Astrocyte (in vitro differentiated cells and primary cell): ENCODE data around the gene ASCL2. TPM values are rescaled to one million over a fixed set of nuclear protein-coding genes. Genes with fewer than 3 reads are reported as not detected.
A peak's percentile ranks its signal among the peaks of the same experiment; 100 is the strongest.

Experiments used
- DNase-seq: peaks from one replicate; pipeline ENCODE4 v3.0.0-alpha.2; 2010; ENCODE audit warnings: low read depth
- FAIRE-seq: peaks from 2 replicates; lab custom pipeline; 2011; peaks lifted over from hg19 to GRCh38; lab: Jason Lieb, UNC
- H2AFZ ChIP-seq: 2 replicates; pipeline ENCODE4 v1.6.0; 2012; ENCODE audit warnings: low read depth, low read length, inconsistent platforms
- H3K27ac ChIP-seq: 2 replicates; pipeline ENCODE4 v1.5.1; 2011; ENCODE audit warnings: low read depth, low read length, inconsistent platforms
- H3K27me3 ChIP-seq: 2 replicates; pipeline ENCODE4 v1.6.0; 2011; ENCODE audit warnings: low read length, inconsistent platforms; ENCODE audit not compliant: insufficient read depth
- H3K36me3 ChIP-seq: 2 replicates; pipeline ENCODE4 v1.5.1; 2011; ENCODE audit warnings: low read length, inconsistent platforms; ENCODE audit not compliant: insufficient read depth
- H3K4me1 ChIP-seq: 2 replicates; pipeline ENCODE4 v1.5.1; 2011; ENCODE audit warnings: low read length, inconsistent platforms; ENCODE audit not compliant: insufficient read depth
- H3K4me2 ChIP-seq: 2 replicates; pipeline ENCODE4 v1.6.0; 2012; ENCODE audit warnings: low read length, inconsistent platforms
- H3K4me3 ChIP-seq: 2 replicates; pipeline ENCODE4 v1.5.1; 2011; ENCODE audit warnings: low read depth, mild to moderate bottlenecking, low read length, inconsistent platforms; ENCODE audit not compliant: insufficient read depth
- H3K79me2 ChIP-seq: 2 replicates; pipeline ENCODE4 v1.6.0; 2012; ENCODE audit warnings: mild to moderate bottlenecking, low read length, inconsistent platforms; ENCODE audit not compliant: insufficient read depth
- H3K9ac ChIP-seq: 2 replicates; pipeline ENCODE4 v1.6.0; 2012; ENCODE audit warnings: mild to moderate bottlenecking, low read length, inconsistent platforms
- H3K9me3 ChIP-seq: 2 replicates; pipeline ENCODE4 v1.5.1; 2012; ENCODE audit warnings: low read depth, mild to moderate bottlenecking, low read length, inconsistent platforms; ENCODE audit not compliant: insufficient read depth
- H4K20me1 ChIP-seq: 2 replicates; pipeline ENCODE4 v1.6.0; 2012; ENCODE audit warnings: low read length, inconsistent platforms; ENCODE audit not compliant: insufficient read depth
- H3K27ac Mint-ChIP-seq: one replicate; pipeline ENCODE4 v1.8.0; 2021; ENCODE audit warnings: mild to moderate bottlenecking, mixed read lengths; ENCODE audit not compliant: unreplicated experiment
- H3K27me3 Mint-ChIP-seq: one replicate; pipeline ENCODE4 v1.8.0; 2021; ENCODE audit warnings: low read depth, mixed read lengths; ENCODE audit not compliant: unreplicated experiment
- H3K36me3 Mint-ChIP-seq: one replicate; pipeline ENCODE4 v1.8.0; 2021; ENCODE audit warnings: low read depth, mixed read lengths; ENCODE audit not compliant: unreplicated experiment
- H3K4me1 Mint-ChIP-seq: one replicate; pipeline ENCODE4 v1.8.0; 2021; ENCODE audit warnings: low read depth, mixed read lengths; ENCODE audit not compliant: unreplicated experiment
- H3K4me3 Mint-ChIP-seq: one replicate; pipeline ENCODE4 v1.8.0; 2021; ENCODE audit warnings: mild to moderate bottlenecking, moderate library complexity, mixed read lengths; ENCODE audit not compliant: unreplicated experiment
- H3K9me3 Mint-ChIP-seq: one replicate; pipeline ENCODE4 v1.8.0; 2021; ENCODE audit warnings: mild to moderate bottlenecking, mixed read lengths; ENCODE audit not compliant: unreplicated experiment
- CTCF ChIP-seq: IDR thresholded peaks from 2 replicates; pipeline ENCODE4 v1.5.1; 2011; ENCODE audit warnings: low read depth, mild to moderate bottlenecking, inconsistent platforms, low read length, moderate library complexity; ENCODE audit not compliant: insufficient read depth
- EZH2 ChIP-seq: IDR thresholded peaks from 2 replicates; pipeline ENCODE4 v1.6.1; 2012; ENCODE audit warnings: mild to moderate bottlenecking, low read length, inconsistent platforms; ENCODE audit not compliant: insufficient read depth
- total RNA-seq: library from RNA; stranded (reverse); gene quantifications from 2 replicates; pipeline ENCODE4 v1.2.1, GENCODE V29; 2021

ASCL2 gene
- total RNA-seq, 1 donor from 2014 or later: not detected

GRCh38 chr11:2313051-2313951 lies 42.9 kb upstream of the ASCL2 start:
- H3K4me3 Mint-ChIP-seq: no peak overlapping the region
- Histone ChIP-seq H3K36me3 (no peaks in the 10 kb centered on the region), H4K20me1 (no peaks in the 10 kb centered on the region), H3K4me2 (no peak overlapping the region), H3K27ac (no peak overlapping the region), H3K27me3 (no peaks in the 10 kb centered on the region), H3K4me1 (peaks cover 16% of the 10 kb centered on the region), H3K9me3 (no peaks in the 10 kb centered on the region), H3K9ac (no peak overlapping the region), H3K4me3 (no peak overlapping the region), H2AFZ (no peak overlapping the region), H3K79me2 (no peaks in the 10 kb centered on the region)
- peaks cover 4% of the 10 kb centered on the region for H3K9me3 Mint-ChIP-seq
- DNase-seq (no peak), FAIRE-seq (no peak)
- peaks cover 8% of the 10 kb centered on the region for H3K36me3 Mint-ChIP-seq
- H3K27ac Mint-ChIP-seq: no peak overlapping the region
- no peaks in the 10 kb centered on the region for H3K4me1 Mint-ChIP-seq
- peaks cover 13% of the 10 kb centered on the region for H3K27me3 Mint-ChIP-seq
- TF ChIP-seq CTCF (no peak), EZH2 (no peak)

DNA sequence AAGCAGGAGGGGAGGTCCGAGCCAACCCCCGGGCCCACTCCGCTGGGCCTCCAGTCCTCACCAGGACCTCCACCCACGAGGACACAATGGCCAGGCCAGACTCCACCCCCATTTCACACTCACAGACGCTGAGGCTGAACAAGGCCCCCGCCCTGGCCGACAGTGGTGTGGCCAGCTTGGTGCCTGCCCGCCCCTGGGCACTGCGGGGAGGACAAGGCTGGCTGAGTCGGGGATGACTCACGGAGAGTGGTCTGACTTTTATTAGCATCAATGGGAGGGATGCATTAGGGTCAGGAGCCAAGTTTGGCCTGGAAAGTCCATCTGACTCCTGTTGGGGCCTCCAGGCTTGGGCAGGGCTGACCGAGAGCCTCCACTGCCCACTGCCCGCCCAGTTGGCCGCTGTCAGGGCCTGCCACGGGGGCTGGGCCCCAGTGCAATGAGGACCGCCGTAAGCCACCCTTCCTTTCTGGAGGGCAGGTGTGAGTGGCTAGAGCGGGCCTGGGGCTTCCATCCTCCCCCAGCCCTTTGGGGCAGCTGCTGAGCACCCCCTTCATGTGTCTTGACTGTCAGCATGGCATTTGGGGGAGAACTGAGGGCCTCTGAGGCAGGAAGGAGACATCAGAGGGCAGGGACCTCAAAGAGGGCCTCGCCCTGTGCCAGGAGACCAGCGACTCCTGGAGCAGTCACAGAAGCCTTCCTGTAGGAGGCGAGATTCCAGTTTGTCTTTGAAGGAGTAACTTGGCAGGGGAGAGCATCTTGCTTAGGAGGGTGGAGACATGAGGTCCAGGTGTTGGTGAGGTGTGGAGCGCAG lies 42.0 kb upstream of the ASCL2 start:
- no peaks in the 10 kb centered on the region for H3K4me1 Mint-ChIP-seq
- H3K36me3 ChIP-seq: no peaks in the 10 kb centered on the region
- no peak overlapping the region for H3K27ac ChIP-seq
- H3K4me1 ChIP-seq: peaks cover 16% of the 10 kb centered on the region
- peaks cover 7% of the 10 kb centered on the region for H3K27me3 Mint-ChIP-seq
- FAIRE-seq (no peak), DNase-seq (peak; percentile 35)
- no peak overlapping the region for H3K4me3 ChIP-seq
- H3K4me3 Mint-ChIP-seq: no peak overlapping the region
- H3K9me3 ChIP-seq: no peaks in the 10 kb centered on the region
- H3K79me2 ChIP-seq: no peaks in the 10 kb centered on the region
- H3K9ac ChIP-seq: no peak overlapping the region
- H3K36me3 Mint-ChIP-seq: peaks cover 5% of the 10 kb centered on the region
- H3K27me3 ChIP-seq: no peaks in the 10 kb centered on the region
- no peak overlapping the region for H3K27ac Mint-ChIP-seq
- TF ChIP-seq CTCF (no peak), EZH2 (no peak)
- H3K9me3 Mint-ChIP-seq: no peaks in the 10 kb centered on the region
- H3K4me2 ChIP-seq: peak overlapping the region; percentile 29
- H4K20me1 ChIP-seq: no peaks in the 10 kb centered on the region
- peak overlapping the region; percentile 63 for H2AFZ ChIP-seq
